B cell (primary cell): ENCODE measurements around the gene SRGAP2C. TPM values are rescaled to one million over a fixed set of nuclear protein-coding genes. Genes with fewer than 3 reads are reported as not detected.
"Not testable (repeated sequence)": the region's sequence is repeated elsewhere in the genome, so short reads cannot be mapped to it uniquely, and the experiment has no call there.

ENCODE experiments used
- ATAC-seq: fragments of 200-7000 bp; cut with Tn5 transposase; one replicate; pipeline ENCODE4 v1.10.0; 2021; ENCODE audit warnings: low read depth, mild to moderate bottlenecking, moderate number of reproducible peaks, moderate library complexity
- CTCF ChIA-PET: fragments of 350-600 bp; sonication (Branson Sonifier 250); formaldehyde crosslinking; loops from one replicate; lab custom pipeline; 2021; ENCODE audit warnings: antibody characterized with exemption, inconsistent platforms; lab: Charles Lee
- POLR2A ChIA-PET: fragments of 350-600 bp; sonication (Branson Sonifier 250); formaldehyde crosslinking; loops from one replicate; lab custom pipeline; 2021; ENCODE audit warnings: antibody characterized with exemption; lab: Charles Lee
- DNase-seq: peaks from one replicate; pipeline ENCODE4 v3.0.0; 2013
- H2AFZ ChIP-seq: 2 replicates; pipeline ENCODE4 v1.6.1; 2012; ENCODE audit warnings: mild to moderate bottlenecking, low read depth, low read length; ENCODE audit not compliant: insufficient read depth, poor library complexity, severe bottlenecking
- H3K27ac ChIP-seq, 2 donors: 1 replicate in 1 of 2; 2 replicates in 1 of 2; pipeline ENCODE4 v1.5.1; 2012 to 2013; ENCODE audit warnings: low read length in 2 of 2, mild to moderate bottlenecking in 2 of 2, moderate library complexity in 1 of 2
- H3K27me3 ChIP-seq, 4 experiments: fragments of 200-600 bp in 1 of 4; sonication (generic) in 1 of 4; replicated peaks in 1 of 4; 1 replicate in 2 of 4; 2 replicates in 2 of 4; pipeline versions ENCODE4 v1.6.1 to v1.7.0; 2013 to 2016; ENCODE audit warnings: low read length in 3 of 4, mild to moderate bottlenecking in 2 of 4, mixed read lengths in 1 of 4, moderate library complexity in 1 of 4; ENCODE audit not compliant: insufficient read depth in 4 of 4, control insufficient read depth in 3 of 4; ENCODE audit errors: control extremely low read depth in 1 of 4
- H3K36me3 ChIP-seq, 2 experiments: replicated peaks in 1 of 2; 1 replicate in 1 of 2; 2 replicates in 1 of 2; pipeline versions ENCODE4 v1.6.1 to v1.7.1; 2013; ENCODE audit warnings: low read length in 1 of 2; ENCODE audit not compliant: insufficient read depth in 2 of 2, control insufficient read depth in 1 of 2; ENCODE audit errors: control extremely low read depth in 1 of 2, extremely low read depth in 1 of 2
- H3K4me1 ChIP-seq, 2 donors: fragments of 200-600 bp in 1 of 2; sonication (generic) in 1 of 2; 1 replicate in 1 of 2; 2 replicates in 1 of 2; pipeline versions ENCODE4 v1.5.1 to v1.6.1; 2013 to 2017; ENCODE audit warnings: low read length in 2 of 2; ENCODE audit not compliant: control insufficient read depth in 2 of 2, insufficient read depth in 2 of 2
- H3K4me2 ChIP-seq: replicated peaks from 2 replicates; pipeline ENCODE3; 2012; ENCODE audit warnings: mild to moderate bottlenecking, low read depth, low read length; ENCODE audit not compliant: poor library complexity, severe bottlenecking
- H3K4me3 ChIP-seq, 5 experiments: fragments of 200-600 bp in 1 of 5; sonication (generic) in 1 of 5; 1 replicate in 3 of 5; 2 replicates in 2 of 5; pipeline versions ENCODE4 v1.5.1 to v1.7.0; 2011 to 2016; ENCODE audit warnings: low read length in 4 of 5, mild to moderate bottlenecking in 4 of 5, low read depth in 2 of 5, control low read depth in 1 of 5, moderate library complexity in 1 of 5; ENCODE audit not compliant: insufficient read depth in 1 of 5; ENCODE audit errors: control extremely low read depth in 1 of 5, extremely low read depth in 1 of 5
- H3K79me2 ChIP-seq: fragments of 200-600 bp; sonication (generic); one replicate; pipeline ENCODE4 v1.6.0; 2016; ENCODE audit warnings: low read length; ENCODE audit not compliant: control insufficient read depth, insufficient read depth
- H3K9ac ChIP-seq: fragments of 200-600 bp; sonication (generic); 2 replicates; pipeline ENCODE4 v1.6.1; 2017; ENCODE audit warnings: mild to moderate bottlenecking, low read length, moderate library complexity
- H3K9me3 ChIP-seq, 3 donors: one replicate each; pipeline versions ENCODE4 v1.6.1 to v1.7.1; 2013; ENCODE audit warnings: low read length in 2 of 3; ENCODE audit not compliant: control insufficient read depth in 2 of 3, insufficient read depth in 1 of 3; ENCODE audit errors: control extremely low read depth in 1 of 3
- H4K20me1 ChIP-seq: 2 replicates; pipeline ENCODE4 v1.6.0; 2012; ENCODE audit warnings: mild to moderate bottlenecking, low read length; ENCODE audit not compliant: insufficient read depth, control insufficient read depth, poor library complexity, severe bottlenecking
- H3K27ac Mint-ChIP-seq: one replicate; pipeline ENCODE4 v1.8.0; 2021; ENCODE audit warnings: mixed read lengths
- H3K27me3 Mint-ChIP-seq: one replicate; pipeline ENCODE4 v1.8.0; 2021; ENCODE audit warnings: mixed read lengths
- H3K4me1 Mint-ChIP-seq: one replicate; pipeline ENCODE4 v1.8.0; 2021; ENCODE audit warnings: mixed read lengths
- H3K4me3 Mint-ChIP-seq: one replicate; pipeline ENCODE4 v1.8.0; 2021; ENCODE audit warnings: mixed read lengths
- H3K9me3 Mint-ChIP-seq: one replicate; pipeline ENCODE4 v1.8.0; 2022; ENCODE audit warnings: mixed read lengths; ENCODE audit not compliant: insufficient read depth
- WGBS: methylation state at CpG from one replicate; pipeline ENCODE4 v1.1.5; 2013; ENCODE audit warnings: missing lambda C conversion rate; ENCODE audit not compliant: insufficient coverage; 5-methylcytosine and 5-hydroxymethylcytosine counted together
- intact Hi-C: fragments of 100-400 bp; cut with micrococcal nuclease; formaldehyde crosslinking; loops from one replicate; pipeline ENCODE4 v1.10.0; 2022
- polyA plus RNA-seq: library from polyadenylated mRNA; depleted of rRNA; stranded (reverse); fragments of >200 nt; gene quantifications from 2 replicates; pipeline ENCODE4 v1.2.3, GENCODE V29; 2012
- total RNA-seq, 2 donors: library from RNA; stranded (reverse); fragments of 120-200 nt in 1 of 2; gene quantifications; 1 replicate in 1 of 2; 2 replicates in 1 of 2; pipeline versions ENCODE4 v1.2.3 to v1.2.4, GENCODE V29; 2013 to 2022

SRGAP2C gene
- total and polyA plus RNA-seq, 2 donors (not counting 1 experiment from before 2014, with no cell fraction given), result 2.2 to 40.7 TPM

GRCh38 chr1:121346654-121347053 lies 161.9 kb downstream of the SRGAP2C start:
- H3K27ac ChIP-seq, ATAC-seq, H3K4me2 ChIP-seq, CTCF ChIA-PET, H3K27ac Mint-ChIP-seq, H2AFZ ChIP-seq, H3K27me3 Mint-ChIP-seq, H3K4me1 ChIP-seq, H3K79me2 ChIP-seq, H4K20me1 ChIP-seq, H3K9ac ChIP-seq, H3K9me3 ChIP-seq, intact Hi-C loops, DNase-seq, H3K4me3 Mint-ChIP-seq, POLR2A ChIA-PET, H3K27me3 ChIP-seq, H3K9me3 Mint-ChIP-seq, H3K4me3 ChIP-seq, H3K36me3 ChIP-seq, H3K4me1 Mint-ChIP-seq: not testable (repeated sequence)
- no CpG with 5 or more reads among the region's 3 CpGs for WGBS

GRCh38 chr1:121347476-121347875 lies 162.7 kb downstream of the SRGAP2C start:
- H3K27me3 Mint-ChIP-seq, H3K9me3 ChIP-seq, intact Hi-C loops, H2AFZ ChIP-seq, H3K4me1 ChIP-seq, DNase-seq, H3K9ac ChIP-seq, H3K27ac ChIP-seq, H3K36me3 ChIP-seq, H3K4me1 Mint-ChIP-seq, H3K4me3 Mint-ChIP-seq, H4K20me1 ChIP-seq, ATAC-seq, CTCF ChIA-PET, H3K27ac Mint-ChIP-seq, H3K79me2 ChIP-seq, H3K4me2 ChIP-seq, H3K4me3 ChIP-seq, H3K9me3 Mint-ChIP-seq, H3K27me3 ChIP-seq, POLR2A ChIA-PET: not testable (repeated sequence)
- no CpG with 5 or more reads among the region's 5 CpGs for WGBS

- CTCF ChIA-PET, H3K27me3 Mint-ChIP-seq, H3K4me3 Mint-ChIP-seq, H3K9me3 ChIP-seq, H3K4me3 ChIP-seq, H3K4me1 Mint-ChIP-seq, H3K9ac ChIP-seq, H3K27me3 ChIP-seq, H3K4me2 ChIP-seq, H4K20me1 ChIP-seq, DNase-seq, POLR2A ChIA-PET, H3K79me2 ChIP-seq, intact Hi-C loops, H2AFZ ChIP-seq, ATAC-seq, H3K27ac Mint-ChIP-seq, H3K27ac ChIP-seq, H3K9me3 Mint-ChIP-seq, H3K36me3 ChIP-seq, H3K4me1 ChIP-seq: not testable (repeated sequence)
- WGBS, result no CpG with 5 or more reads among the region's 1 CpG
Measured at GRCh38 chr1:121348115-121348514, 163.3 kb downstream of the SRGAP2C start.

GRCh38 chr1:121349332-121349967 lies 164.7 kb downstream of the SRGAP2C start:
- H3K9me3 ChIP-seq, H3K4me3 Mint-ChIP-seq, H3K79me2 ChIP-seq, H3K9ac ChIP-seq, H3K36me3 ChIP-seq, H4K20me1 ChIP-seq, POLR2A ChIA-PET, CTCF ChIA-PET, H3K27ac ChIP-seq, H3K9me3 Mint-ChIP-seq, H3K27ac Mint-ChIP-seq, H3K27me3 Mint-ChIP-seq, intact Hi-C loops, H3K4me2 ChIP-seq, H3K4me3 ChIP-seq, H2AFZ ChIP-seq, DNase-seq, H3K4me1 Mint-ChIP-seq, H3K4me1 ChIP-seq, ATAC-seq, H3K27me3 ChIP-seq: not testable (repeated sequence)
- WGBS, result no CpG with 5 or more reads among the region's 4 CpGs
